HG03097 (cell line): ENCODE data around the gene GAS2.
"Not testable (repeated sequence)": the region's sequence is repeated elsewhere in the genome, so short reads cannot be mapped to it uniquely, and the experiment has no call there.

Experiments
- ATAC-seq: cut with Tn5 transposase; IDR thresholded peaks from one replicate; pipeline ENCODE4 v1.9.1; 2021; ENCODE audit not compliant: unreplicated experiment, low FRiP score

GAS2 gene

DNA sequence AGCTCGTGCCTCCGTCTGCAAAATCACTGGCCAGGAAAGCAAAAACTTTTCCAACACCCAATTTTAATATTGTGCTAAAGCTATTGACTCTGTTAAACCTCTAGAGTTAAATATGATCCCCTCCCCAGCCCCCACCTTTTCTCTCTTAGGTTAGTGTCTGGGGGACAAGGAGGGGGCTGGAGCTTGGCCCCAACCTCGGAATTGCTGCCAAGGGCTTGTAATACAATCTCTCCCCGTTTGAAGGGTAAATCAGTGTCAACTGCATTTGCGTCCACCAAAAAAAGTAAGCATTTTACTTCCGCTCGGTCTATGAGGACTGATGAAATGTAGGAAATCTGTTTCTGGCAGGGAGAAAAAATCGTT is at the start of gene GAS2:
GAS2 (plus strand) TSS at position 287 of the 363 bp plus-strand sequence. CDS start 8,259 bp downstream, outside the sequence.
- peak; percentile 5 for ATAC-seq

DNA sequence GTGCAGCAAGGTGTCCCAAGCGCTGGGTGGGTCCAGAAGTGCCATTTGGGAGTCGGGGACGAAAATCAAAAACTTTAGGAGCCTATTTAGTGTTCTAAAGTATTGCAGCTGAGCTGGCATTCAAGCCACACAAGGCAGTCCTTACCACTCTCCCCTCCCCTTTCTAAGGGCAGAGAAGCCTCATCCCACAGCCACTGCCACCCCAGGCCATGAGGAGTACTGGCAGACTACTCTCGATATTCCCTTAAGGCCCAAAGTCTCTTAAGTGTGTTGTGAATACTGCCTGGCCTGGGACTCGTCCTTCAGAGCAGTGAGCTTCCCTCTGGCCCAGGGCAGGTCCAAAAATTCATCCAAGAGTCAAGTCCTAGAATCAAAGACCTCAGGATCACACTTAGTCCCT is 48.5 kb upstream of the GAS2 start:
- no peak for ATAC-seq

DNA sequence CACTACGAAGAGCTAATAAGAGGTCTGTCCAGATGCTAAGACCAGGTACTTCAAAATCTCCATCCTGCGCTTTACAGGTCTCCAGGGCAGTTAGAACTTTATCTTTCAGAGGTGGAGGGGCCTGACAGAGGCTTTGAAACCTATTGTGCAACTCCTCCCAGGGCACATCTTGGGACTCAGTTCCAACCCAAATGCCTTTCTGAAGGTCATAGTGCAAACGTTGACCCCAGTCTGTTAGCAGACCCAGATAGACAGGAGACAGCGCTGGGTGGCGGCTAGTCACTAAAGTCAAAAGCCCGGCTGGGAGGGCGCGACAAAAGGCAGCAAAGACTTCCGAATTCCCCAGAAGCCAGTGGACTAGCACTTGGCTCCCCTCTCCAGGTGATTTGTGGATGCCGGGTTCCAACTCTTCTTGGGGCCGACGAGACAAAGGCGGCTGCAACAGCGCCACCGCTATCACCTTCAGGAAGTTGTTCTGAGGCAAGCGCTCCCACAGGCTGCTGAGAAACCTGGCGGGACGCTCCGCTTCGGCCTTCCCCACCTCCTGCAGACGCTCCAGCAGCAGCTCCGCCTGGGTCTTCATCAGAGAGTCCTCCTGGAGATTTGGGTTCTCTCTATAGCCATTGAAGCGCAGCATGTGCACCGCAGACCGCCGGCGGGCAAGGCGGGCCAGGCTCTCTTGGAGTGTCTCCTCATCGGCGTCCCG is 41.5 kb upstream of the GAS2 start:
- peak; percentile 56 for ATAC-seq

DNA sequence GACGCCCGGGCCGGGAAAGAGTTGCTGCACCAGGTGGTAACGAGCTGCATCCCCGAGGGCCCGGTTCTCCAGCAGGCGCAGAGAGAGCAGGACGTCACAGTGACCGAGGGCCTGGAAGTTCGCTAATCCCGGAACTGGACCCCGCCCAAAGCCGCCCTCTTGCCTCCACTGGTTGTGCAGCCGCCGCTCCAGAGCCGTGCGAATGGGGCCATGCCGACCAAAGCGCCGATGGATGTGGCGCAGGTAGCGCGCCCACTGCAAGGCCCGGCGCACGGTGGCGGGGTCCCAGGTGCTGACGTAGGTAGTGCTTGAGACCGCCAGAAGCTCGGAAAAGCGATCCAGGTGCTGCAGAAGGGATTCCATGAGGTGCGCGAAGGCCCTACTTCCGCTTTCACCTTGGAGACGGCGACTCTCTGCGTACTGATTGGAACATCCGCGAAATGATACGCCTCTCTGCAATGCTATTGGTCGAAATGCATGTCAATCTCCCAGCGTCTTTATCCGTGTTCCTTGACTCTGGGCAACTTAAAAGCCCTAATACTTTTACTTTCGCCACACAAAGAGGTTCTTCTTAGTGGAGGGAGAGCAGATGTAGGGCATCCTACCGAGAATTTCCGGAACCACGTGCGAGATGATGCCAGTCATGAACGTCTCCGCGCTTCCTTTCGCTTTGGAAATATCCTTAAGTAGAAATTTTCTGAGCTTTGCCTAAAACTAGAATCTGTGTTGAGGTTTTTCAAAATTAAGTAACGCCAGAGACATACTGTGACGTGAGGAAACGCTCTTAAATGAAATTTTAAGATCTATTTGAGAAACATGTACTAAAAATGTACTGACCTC is 40.7 kb upstream of the GAS2 start, which contains the start of gene FANCF:
FANCF (minus strand) TSS at position 376 of the 840 bp plus-strand sequence; CDS start at position 363, 13 bp downstream.
- peak; percentile 97 for ATAC-seq

DNA sequence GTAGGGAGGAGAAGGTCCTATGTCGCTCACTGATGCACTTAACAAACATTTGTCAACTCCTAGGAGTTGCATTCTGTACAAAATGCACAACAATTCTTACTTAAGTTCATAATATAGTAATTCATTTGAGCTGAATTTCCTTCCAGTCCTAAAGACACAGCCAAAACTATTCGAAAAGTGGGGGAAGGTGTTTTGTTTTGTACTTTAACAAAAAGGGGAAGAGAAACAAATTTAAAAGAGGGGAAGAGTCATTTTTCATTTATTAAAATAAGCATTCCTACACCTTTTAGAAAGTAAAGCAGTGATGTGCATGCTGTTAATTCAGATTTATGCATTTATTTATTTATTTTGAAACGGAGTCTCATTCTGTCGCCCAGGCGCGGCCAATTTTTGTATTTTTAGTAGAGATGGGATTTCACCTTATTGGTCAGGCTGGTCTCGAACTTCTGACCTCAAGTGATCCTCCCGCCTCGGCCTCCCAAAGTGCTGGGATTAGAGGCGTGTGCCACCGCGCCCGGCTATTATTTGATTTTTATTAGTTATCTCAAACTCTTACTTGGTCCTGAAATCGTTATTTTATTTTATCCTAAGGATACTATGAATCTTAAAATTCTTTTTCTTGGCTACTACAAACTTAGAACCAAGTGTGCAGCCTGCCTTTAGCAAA is 39.7 kb upstream of the GAS2 start:
- ATAC-seq: no peak

DNA sequence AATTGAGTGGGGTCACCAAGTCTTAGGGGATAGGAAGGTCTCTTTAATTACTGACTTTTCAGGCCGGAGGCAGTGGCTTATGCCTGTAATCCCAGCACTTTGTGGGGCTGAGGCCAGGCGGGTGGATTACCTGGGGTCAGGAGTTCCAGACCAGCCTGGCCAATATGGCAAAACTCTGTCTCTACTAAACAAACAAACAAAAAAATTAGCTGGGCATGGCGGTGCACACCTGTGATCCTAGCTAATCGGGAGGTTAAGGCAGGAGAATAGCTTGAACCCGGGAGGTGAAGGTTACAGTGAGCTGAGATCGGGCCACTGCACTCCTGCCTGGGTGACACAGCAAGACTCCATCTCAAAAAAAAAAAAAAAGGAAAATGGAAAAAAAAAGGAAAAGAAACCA is 39.0 kb upstream of the GAS2 start:
- ATAC-seq: no peak

DNA sequence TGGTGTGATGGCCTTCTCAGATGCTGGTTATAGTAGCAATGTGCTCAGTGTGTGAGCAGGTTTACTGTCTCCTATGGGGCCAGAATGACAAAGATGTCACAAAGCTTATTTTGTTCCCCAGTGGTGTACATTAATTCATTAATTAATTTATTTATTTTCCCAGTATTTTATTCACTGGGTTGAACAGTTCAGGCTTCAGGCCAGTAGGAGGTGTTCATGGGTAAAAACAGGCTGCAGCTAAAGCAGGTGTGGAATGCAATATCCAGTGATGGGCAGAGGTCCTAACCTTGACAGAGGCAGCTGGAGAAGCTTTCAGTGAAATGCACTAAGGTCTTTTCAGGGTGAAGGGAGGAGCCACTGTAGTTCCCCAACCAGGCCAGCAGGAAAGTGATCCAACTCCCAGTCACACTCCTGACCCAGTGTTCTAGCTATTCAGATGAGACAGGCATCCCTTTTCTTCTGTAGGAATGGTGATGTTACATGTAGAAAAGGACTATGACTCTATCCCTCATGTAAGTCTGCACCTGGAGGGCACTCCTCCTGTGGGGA is 33.0 kb upstream of the GAS2 start:
- no peak for ATAC-seq

DNA sequence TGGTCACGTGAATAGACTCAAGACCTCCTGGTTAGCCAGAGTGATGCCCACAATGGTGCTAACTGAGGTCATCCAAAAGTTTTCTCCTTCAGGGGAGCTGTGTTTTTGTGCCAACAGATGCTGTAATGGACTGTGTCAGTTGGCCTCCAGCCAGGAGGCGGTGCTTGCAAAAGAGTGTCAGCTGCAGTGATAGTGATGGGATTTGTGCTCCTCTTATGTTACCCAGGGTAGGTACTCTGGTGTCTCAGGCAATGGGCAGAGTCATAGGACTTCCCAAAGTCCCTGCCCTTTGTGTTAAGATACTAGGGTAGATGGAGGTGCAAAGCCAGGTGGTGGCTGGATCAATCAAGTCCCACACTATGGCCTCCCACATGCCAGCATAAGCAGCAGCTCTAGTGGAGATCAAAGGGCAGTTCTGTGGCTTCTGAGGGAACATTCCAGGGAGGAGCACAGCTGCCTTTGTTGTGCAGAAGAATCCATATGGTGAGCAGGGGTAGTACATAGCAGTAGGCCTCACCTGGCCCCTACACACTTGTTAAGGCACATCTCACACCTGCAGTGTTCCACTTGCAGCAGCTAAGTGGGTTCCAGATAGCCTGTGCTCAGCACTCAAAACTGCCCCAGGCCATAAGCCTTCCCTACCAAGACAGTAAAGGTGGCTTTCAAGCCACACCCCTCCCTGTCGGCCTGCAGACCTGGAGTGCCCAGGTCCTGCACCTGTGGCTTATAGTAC is 31.3 kb upstream of the GAS2 start:
- ATAC-seq: no peak

DNA sequence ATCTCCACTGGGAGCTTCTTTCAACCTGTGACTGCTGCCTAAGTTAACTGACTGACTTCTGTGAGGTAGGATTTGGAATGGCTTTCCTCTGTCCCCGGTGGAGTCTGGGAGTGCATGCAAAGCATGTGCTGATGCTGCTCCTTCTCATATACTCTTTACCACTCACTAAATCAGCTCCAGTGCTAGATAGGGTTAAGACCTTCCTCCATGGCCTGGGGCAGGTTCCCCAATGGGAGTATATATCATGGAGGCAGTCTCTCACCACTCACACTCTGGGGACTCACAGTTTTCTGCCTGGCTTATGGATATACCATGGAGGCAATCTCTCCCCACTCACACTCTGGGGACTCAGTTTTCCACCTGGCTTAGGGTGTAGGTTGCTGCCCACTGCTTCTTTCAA is 30.7 kb upstream of the GAS2 start:
- ATAC-seq: no peak

DNA sequence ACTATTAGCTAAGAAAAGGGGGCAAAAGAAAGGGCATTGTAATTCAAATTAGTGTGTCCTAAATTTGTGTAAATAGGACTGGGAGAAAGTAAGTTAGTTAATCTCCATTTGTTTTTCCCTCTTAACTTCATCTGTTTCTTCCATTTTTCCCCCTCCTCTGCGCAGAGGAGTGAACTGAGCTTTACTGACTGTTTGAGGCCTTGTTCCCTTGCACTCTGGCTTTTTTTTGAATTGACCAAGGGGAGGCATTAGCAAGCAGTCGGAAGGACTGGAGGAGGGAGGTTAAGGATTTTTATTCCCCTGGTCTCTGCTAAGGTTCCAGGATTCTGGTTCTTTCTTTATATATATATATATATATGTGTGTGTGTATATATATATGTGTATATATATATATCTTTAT is 25.5 kb upstream of the GAS2 start:
- no peak for ATAC-seq

DNA sequence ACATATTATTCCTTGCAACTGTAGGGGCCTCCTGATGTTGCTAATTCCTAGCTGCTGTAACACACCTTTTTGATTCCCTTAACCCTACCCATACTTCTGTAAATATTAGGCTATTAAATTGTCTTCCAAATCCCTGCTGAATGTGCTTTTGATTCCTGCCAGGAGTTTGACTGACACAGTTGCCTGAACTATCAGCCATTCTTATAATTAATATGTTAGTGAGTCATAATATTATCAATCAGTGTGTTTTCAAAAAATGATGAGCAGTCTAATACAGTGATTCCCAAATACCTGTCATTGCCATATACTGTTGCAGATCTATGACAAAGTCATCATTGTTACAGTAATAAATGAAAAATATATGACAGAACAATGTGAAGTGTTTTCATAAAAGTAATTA is 24.9 kb upstream of the GAS2 start:
- ATAC-seq: no peak

DNA sequence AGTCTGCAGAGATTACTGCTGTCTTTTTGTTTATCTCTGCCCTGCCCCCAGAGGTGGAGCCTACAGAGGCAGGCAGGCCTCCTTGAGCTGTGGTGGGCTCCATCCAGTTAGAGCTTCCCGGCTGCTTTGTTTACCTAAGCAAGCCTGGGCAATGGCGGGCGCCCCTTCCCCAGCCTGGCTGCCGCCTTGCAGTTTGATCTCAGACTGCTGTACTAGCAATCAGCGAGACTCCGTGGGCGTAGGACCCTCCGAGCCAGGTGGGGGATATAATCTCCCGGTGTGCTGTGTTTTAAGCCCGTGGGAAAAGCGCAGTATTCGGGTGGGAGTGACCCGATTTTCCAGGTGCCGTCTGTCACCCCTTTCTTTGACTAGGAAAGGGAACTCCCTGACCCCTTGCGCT is 14.1 kb upstream of the GAS2 start:
- not testable (repeated sequence) for ATAC-seq

DNA sequence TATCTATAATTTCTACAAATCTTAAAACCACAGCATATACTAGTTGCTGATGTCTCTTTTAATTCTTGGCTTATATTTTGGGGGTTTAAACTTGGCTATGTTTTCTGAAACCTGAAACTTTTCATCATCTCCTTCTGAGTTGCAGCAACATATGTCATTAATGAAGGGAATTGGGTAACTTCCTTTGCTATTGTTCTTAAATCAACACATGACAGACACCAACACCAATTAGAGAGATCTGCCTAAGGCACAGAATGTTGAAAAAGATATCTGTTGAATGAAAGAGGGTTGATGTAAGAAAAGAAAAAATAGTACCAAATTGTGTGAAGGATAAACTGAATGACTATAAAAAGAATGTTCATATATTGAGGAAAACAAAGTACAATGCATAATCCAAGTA is 10.3 kb upstream of the GAS2 start:
- no peak for ATAC-seq

DNA sequence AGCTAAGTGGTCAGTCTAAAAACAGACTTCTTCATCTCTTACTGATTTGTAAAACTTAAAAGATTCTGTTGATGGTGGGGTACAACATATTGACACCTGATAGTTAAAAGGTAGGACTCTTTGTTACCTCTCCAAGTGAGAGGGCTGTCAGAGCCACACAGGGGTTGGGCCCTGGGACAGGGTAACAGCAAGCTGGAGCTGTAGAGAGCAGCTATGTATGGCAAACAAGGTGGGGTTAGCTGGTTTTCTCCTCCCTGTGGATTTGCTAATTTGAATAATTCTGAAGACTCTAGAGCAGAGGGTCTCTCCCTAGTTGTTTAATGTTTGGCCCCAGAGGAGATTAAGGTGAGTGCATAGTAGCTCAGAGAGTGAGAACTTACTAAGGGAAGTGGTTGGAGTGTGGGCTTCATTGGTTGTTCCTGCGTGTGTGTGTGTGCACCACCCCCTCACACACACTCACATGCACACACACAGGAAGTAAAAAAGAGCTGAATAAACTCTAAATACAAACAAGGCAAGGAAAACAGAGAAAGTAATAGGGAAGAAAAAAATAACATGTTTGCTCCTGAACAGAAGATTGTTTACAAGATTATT is 9.2 kb upstream of the GAS2 start:
- peak; percentile 97 for ATAC-seq

DNA sequence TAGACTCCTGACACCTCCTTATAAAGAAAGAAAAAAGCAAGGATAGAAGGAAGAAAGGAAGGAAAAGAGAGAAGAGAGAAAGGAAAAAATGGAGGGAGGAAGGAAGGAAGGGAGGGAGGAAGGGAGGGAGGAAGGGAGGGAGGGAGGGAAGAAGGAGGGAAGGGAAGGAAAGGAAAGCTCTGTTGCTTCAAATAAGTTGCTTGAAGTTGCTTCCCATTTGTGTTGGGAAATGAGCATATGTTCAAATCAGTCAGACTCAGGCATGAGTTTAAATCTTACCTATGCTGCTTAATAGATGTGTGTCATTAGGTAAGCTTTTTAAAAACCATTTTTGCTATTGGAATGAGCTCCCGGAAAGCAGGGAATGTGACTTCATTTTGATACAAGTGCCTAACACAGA is 6.6 kb upstream of the GAS2 start:
- no peak for ATAC-seq

DNA sequence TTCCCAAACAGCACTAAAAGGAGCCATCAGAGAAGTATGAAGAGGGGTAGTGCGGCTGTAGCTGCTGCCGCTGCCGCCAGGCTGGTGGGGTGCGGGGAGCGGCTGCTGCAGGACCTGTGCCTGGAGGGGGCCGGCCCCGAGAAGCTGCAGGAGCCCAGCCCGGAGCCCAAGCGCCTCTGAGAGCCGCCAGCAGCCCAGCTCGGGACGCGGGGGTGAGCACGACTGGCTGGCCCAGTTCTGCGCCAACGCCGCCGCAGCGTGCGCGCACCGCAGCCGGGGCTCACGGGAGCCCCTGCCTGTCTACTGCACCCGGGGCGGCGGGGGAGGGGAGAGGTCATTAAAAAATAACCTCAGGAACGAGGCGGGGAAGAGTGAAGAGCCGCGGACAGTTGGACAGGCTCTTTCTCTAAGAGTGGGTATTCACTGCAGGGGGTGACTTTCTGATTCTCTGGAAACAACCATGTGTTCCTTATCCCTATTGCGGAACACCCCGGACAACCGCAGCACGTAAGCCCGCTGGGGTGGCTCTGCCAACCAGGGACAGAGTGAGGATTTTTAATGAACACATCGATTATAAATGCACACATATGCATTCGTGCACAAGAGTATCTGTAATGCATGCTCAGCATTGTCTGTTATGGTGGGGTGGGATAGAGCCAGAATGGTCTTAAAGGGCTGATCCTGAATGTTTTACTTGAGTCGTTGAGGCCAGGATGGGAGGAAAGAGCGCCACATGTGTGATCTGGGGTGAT is 453 bp downstream of the GAS2 start:
- ATAC-seq: peak; percentile 37

DNA sequence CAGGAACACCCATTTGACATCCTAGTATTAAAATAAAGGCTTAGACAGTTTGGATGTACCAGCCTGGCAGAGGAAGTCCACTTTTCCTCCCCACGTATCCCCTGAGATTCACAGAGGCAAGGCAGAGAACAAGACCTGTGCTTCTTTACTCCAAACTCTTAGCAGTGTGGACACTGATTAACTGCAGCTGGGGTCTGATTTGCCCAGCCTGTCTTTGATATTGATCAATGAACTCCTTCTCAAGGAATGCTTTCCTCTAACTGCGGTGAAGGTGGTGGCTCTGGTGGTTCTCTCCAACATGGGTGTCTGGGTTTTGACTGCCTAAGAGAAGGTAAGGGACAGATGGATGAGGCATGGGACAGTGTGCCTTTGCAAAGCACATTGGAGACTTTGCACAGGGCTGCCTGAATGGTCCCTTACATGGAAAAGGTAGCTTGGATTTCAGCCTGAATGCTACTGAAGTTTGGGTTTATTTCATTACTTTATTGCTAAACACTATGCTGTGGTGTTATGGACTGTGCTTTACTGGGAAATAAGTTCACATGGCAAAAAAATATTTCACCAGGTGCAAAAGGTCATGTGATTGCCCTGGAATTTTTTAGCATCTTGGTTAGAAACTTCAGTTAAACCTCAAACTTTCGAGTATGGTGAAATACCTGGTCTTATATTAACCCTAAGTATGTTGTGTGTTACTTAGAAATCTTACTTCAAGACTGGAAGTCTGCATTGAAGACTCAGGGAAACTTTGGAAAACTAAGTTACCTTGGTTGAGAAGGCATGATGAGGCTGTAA is 1.8 kb downstream of the GAS2 start:
- peak; percentile 34 for ATAC-seq

DNA sequence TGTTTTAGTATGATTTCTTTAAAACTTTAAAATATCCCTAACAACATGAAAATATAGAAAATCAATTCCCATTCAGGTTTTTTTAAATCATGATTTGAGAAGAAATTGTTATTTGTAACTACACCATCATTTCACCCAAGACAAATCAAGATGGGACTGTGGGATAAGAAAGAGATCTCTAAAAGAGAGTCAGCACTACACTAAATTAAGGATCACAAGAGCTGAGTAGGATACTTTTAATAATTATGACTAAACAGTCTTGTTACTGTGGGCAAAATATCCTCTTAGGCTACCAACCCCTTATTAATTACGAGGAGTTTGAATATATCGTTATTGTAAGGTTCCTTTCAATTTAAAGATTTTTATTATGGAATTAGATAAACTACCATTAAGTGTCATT is 3.0 kb downstream of the GAS2 start:
- ATAC-seq: no peak

DNA sequence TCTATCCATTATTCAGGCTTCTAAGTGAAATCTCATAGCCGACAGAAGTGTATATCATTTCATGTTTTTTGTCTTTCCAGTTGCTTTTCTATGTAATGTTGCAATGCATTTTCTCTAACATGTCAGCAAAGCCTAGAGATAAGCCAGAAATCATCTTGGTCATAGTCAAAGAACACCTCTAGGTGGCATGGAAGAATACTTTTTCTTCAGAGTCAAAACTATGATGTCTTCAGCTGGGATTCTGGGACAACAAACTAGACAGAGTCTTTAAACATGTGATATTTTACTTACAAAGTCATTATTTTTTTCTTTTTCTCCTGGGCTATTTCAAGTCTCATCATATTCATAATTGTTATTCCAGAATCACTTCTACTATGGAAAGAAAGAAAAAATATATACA is 4.4 kb downstream of the GAS2 start:
- peak; percentile 42 for ATAC-seq
